HG03439 (cell line): ENCODE data around the gene KLC4.

Experiments used
- ATAC-seq: cut with Tn5 transposase; IDR thresholded peaks from one replicate; pipeline ENCODE4 v1.9.1; 2021; ENCODE audit warnings: mild to moderate bottlenecking, moderate library complexity; ENCODE audit not compliant: unreplicated experiment

Gene KLC4

GRCh38 chr6:43120944-43121913 lies 61.8 kb downstream of the KLC4 start:
- ATAC-seq: no peak

DNA sequence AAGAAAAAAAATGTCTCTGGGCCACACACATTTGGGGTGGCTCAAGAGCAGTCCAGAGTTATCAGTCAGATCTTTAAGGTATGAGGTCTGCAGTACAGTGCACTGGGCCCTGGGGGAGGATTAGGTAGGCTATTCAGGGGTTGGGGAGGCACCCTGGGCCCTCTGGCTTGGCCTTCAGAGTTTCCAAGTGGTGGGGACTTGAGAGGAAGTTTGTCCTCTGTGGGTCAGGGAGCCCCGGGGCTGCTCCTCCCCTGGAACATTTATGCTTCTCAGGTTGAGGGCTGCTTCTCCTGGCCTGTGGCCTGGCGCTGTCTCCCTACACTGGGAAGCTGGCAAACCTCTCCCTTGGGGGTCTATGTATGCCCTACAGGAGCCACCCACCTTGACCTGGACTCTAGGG lies 62.7 kb downstream of the KLC4 start:
- ATAC-seq: no peak

GRCh38 chr6:43123461-43124314 lies 64.3 kb downstream of the KLC4 start:
- no peak for ATAC-seq

GRCh38 chr6:43124481-43124880 lies 65.0 kb downstream of the KLC4 start:
- ATAC-seq: no peak
